A549 (cell line): ENCODE measurements around the gene ADAMTS12.

Experiments used
- CBX2 ChIP-seq: fragments of 200-600 bp; sonication (generic); IDR thresholded peaks from 2 replicates; pipeline ENCODE4 v1.6.1; 2016; ENCODE audit warnings: low read depth, mild to moderate bottlenecking, borderline replicate concordance
- CBX8 ChIP-seq: fragments of 200-600 bp; sonication (generic); IDR thresholded peaks from 2 replicates; pipeline ENCODE4 v1.6.1; 2016
- EP300 ChIP-seq, 2 experiments: fragments of >200 bp; sonication (Bioruptor Twin); formaldehyde crosslinking; IDR thresholded peaks; 2 replicates in 1 of 2; 3 replicates in 1 of 2; pipeline ENCODE4 v1.6.1; 2016 to 2017
- HOXB13 ChIP-seq: fragments of 250-450 bp; sonication (Bioruptor Pico); IDR thresholded peaks from 2 replicates; pipeline ENCODE4 v1.5.0; 2020; ENCODE audit warnings: low read depth, mild to moderate bottlenecking, moderate library complexity
- MYC ChIP-seq: IDR thresholded peaks from 2 replicates; pipeline ENCODE4 v1.6.1; 2012; ENCODE audit warnings: mild to moderate bottlenecking, inconsistent platforms, low read length, improper control_type of control experiment, borderline replicate concordance
- NPAS2 ChIP-seq: fragments of 250-450 bp; sonication (Bioruptor Pico); IDR thresholded peaks from 2 replicates; pipeline ENCODE4 v1.8.0; 2022; ENCODE audit warnings: mild to moderate bottlenecking, moderate library complexity, borderline replicate concordance
- PHF8 ChIP-seq: fragments of 200-600 bp; sonication (generic); IDR thresholded peaks from 2 replicates; pipeline ENCODE4 v1.6.1; 2016; ENCODE audit warnings: low read depth, mild to moderate bottlenecking, antibody characterized with exemption, moderate library complexity, borderline replicate concordance
- POLR2A ChIP-seq: IDR thresholded peaks from 2 replicates; pipeline ENCODE4 v1.6.1; 2012; ENCODE audit warnings: mild to moderate bottlenecking, low read length
- RAD21 ChIP-seq, 2 experiments: fragments of >200 bp in 1 of 2; sonication (Bioruptor Twin) in 1 of 2; formaldehyde crosslinking in 1 of 2; IDR thresholded peaks in 1 of 2; conservative IDR thresholded peaks in 1 of 2; 2 replicates in 1 of 2; 3 replicates in 1 of 2; pipeline ENCODE4 v1.6.1; 2012 to 2018; ENCODE audit warnings: inconsistent platforms in 1 of 2
- TF ChIP-seq, protein P1 (sequence below): fragments of >200 bp; sonication (Bioruptor Twin); formaldehyde crosslinking; IDR thresholded peaks from 3 replicates; pipeline ENCODE4 v1.5.1; 2016
- TF ChIP-seq, protein P2 (sequence below): fragments of 200-600 bp; sonication (generic); IDR thresholded peaks from 2 replicates; pipeline ENCODE4 v1.6.1; 2016; ENCODE audit warnings: antibody characterized with exemption, mild to moderate bottlenecking, moderate library complexity
- TF ChIP-seq, protein P3 (sequence below): fragments of 450-650 bp; IDR thresholded peaks from 2 replicates; pipeline ENCODE4 v1.6.1; 2014; ENCODE audit warnings: antibody characterized with exemption

DNA sequence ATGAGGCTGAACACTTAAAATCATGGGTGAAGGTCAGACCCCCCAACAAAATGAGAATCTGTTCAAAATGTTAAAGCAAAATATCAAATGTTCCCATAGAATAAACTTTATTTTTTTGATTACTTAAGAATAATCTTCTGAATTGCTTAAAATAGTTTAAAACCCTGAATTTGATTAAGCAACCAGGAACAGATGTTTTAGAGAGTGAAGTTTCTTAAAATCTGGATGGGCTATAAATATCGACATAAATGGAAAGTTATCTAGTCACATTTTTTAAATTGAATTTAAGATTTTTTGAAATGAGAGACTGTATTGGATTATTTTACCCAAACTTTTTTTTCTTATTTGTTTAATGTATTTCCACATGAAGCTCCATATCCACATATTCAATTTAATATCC is 98.5 kb downstream of the ADAMTS12 start:
- TF ChIP-seq, protein P1, sequence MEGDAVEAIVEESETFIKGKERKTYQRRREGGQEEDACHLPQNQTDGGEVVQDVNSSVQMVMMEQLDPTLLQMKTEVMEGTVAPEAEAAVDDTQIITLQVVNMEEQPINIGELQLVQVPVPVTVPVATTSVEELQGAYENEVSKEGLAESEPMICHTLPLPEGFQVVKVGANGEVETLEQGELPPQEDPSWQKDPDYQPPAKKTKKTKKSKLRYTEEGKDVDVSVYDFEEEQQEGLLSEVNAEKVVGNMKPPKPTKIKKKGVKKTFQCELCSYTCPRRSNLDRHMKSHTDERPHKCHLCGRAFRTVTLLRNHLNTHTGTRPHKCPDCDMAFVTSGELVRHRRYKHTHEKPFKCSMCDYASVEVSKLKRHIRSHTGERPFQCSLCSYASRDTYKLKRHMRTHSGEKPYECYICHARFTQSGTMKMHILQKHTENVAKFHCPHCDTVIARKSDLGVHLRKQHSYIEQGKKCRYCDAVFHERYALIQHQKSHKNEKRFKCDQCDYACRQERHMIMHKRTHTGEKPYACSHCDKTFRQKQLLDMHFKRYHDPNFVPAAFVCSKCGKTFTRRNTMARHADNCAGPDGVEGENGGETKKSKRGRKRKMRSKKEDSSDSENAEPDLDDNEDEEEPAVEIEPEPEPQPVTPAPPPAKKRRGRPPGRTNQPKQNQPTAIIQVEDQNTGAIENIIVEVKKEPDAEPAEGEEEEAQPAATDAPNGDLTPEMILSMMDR: no peak
- TF ChIP-seq CBX2: no peak
- no peak for TF ChIP-seq HOXB13 (CRISPR knock-in tag)
- no peak for TF ChIP-seq MYC
- TF ChIP-seq POLR2A: no peak
- TF ChIP-seq EP300 (IDR thresholded peaks at IDR 0.05): no peak
- TF ChIP-seq, protein P2, sequence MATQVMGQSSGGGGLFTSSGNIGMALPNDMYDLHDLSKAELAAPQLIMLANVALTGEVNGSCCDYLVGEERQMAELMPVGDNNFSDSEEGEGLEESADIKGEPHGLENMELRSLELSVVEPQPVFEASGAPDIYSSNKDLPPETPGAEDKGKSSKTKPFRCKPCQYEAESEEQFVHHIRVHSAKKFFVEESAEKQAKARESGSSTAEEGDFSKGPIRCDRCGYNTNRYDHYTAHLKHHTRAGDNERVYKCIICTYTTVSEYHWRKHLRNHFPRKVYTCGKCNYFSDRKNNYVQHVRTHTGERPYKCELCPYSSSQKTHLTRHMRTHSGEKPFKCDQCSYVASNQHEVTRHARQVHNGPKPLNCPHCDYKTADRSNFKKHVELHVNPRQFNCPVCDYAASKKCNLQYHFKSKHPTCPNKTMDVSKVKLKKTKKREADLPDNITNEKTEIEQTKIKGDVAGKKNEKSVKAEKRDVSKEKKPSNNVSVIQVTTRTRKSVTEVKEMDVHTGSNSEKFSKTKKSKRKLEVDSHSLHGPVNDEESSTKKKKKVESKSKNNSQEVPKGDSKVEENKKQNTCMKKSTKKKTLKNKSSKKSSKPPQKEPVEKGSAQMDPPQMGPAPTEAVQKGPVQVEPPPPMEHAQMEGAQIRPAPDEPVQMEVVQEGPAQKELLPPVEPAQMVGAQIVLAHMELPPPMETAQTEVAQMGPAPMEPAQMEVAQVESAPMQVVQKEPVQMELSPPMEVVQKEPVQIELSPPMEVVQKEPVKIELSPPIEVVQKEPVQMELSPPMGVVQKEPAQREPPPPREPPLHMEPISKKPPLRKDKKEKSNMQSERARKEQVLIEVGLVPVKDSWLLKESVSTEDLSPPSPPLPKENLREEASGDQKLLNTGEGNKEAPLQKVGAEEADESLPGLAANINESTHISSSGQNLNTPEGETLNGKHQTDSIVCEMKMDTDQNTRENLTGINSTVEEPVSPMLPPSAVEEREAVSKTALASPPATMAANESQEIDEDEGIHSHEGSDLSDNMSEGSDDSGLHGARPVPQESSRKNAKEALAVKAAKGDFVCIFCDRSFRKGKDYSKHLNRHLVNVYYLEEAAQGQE: no peak
- TF ChIP-seq NPAS2 (CRISPR knock-in tag): no peak
- TF ChIP-seq PHF8: no peak
- TF ChIP-seq, protein P3, sequence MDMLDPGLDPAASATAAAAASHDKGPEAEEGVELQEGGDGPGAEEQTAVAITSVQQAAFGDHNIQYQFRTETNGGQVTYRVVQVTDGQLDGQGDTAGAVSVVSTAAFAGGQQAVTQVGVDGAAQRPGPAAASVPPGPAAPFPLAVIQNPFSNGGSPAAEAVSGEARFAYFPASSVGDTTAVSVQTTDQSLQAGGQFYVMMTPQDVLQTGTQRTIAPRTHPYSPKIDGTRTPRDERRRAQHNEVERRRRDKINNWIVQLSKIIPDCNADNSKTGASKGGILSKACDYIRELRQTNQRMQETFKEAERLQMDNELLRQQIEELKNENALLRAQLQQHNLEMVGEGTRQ: no peak
- TF ChIP-seq CBX8: no peak
- no peak for TF ChIP-seq RAD21 (conservative IDR thresholded peaks at IDR 0.05 in 1 of 2, IDR thresholded peaks at IDR 0.05 in 1 of 2)
